GM12891 (cell line): ENCODE measurements around the gene PFDN6.

Experiments used
- POLR2A ChIP-seq: IDR thresholded peaks from 2 replicates; pipeline ENCODE4 v1.6.1; 2011; ENCODE audit warnings: low read depth, low read length, control low read depth
- POLR2AphosphoS5 ChIP-seq: IDR thresholded peaks from 2 replicates; pipeline ENCODE4 v1.6.1; 2011; ENCODE audit warnings: low read depth, low read length, control low read depth
- POU2F2 ChIP-seq: IDR thresholded peaks from 2 replicates; pipeline ENCODE4 v1.6.1; 2011; ENCODE audit warnings: low read depth, mild to moderate bottlenecking, control low read depth, low read length, moderate library complexity
- SPI1 ChIP-seq: IDR thresholded peaks from 2 replicates; pipeline ENCODE4 v1.6.1; 2011; ENCODE audit warnings: low read depth, low read length, control low read depth

DNA sequence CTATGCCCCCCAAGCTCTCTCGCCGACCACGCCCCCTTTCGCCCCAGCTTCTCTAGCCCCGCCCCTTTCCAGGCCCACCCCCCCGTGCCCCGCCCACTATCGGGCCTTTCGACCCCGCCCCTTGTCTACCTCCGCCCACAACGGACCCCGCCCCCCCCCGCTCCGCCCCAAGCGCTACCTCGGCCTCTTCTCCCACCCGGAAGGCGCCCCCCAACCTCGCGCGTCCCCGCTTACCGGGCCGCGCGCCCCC lies 27.9 kb downstream of the PFDN6 start:
- TF ChIP-seq POLR2AphosphoS5, result no peak
- TF ChIP-seq POLR2A, result no peak
- no peak for TF ChIP-seq POU2F2
- TF ChIP-seq SPI1, result no peak
